ENCODE measurements around the gene ADAMTSL3. TPM values are rescaled to one million over a fixed set of nuclear protein-coding genes. Genes with fewer than 3 reads are reported as not detected.

The ADAMTSL3 gene
- total RNA-seq, 2 experiments from 2014 or later = not detected

- H3K27me3 Mint-ChIP-seq = peaks cover 10% of the 10 kb centered on the region
- no peak overlapping the region for H3K27ac Mint-ChIP-seq
- CTCF ChIA-PET = interaction anchor here (0.9 kb wide), 1 partner anchor 29 kb away, joined by 3 read pairs; no protein-coding TSS in a partner anchor
- H3K9me3 Mint-ChIP-seq = no peaks in the 10 kb centered on the region
- no peaks in the 10 kb centered on the region for H3K4me1 Mint-ChIP-seq
- H3K36me3 Mint-ChIP-seq (ENCODE audit: low read depth) = no peaks in the 10 kb centered on the region
- POLR2A ChIA-PET = no interaction called here
- H3K4me3 Mint-ChIP-seq = no peak overlapping the region
- no peak for DNase-seq
Observed at GRCh38 chr15:83904107-83905040, 250.5 kb downstream of the ADAMTSL3 start.

DNA sequence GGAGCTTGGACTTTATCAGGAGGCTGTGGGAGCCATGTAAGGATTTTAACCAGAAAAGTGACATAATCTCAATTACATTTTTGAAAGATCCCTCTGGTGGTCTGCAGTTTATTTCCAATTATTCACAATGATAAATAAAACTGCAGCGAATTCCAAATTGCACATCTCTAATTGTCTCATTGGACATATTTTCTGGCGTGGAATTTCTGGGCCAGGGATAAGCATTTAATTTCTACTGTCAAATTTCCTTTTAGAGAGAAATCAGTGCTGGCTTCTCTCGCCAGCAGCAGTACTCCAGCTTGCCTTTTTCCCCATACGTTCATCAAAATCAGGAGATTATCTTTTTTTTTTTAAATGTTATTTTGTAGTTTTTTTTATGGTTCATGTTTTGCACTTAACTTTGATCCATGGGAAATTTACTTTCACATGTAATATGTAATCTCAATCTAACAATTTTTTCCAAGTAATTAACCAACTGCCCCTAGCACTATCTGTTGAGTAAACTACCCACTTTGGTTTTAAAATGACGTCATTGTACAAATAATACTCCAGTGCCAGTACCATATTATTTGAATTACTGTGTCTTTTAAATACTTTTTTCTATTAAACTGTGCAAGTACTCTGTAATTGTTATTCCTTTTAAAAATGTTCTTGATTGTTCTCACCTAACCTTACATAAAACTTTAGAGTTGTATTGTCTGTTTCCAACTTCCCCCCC is 251.8 kb downstream of the ADAMTSL3 start:
- CTCF ChIA-PET = interaction anchor here (0.9 kb wide), 1 partner anchor 28 kb away, joined by 3 read pairs; no protein-coding TSS in a partner anchor
- Mint-ChIP-seq H3K27ac (no peak overlapping the region), H3K4me1 (no peaks in the 10 kb centered on the region), H3K36me3 (ENCODE audit: low read depth) (no peaks in the 10 kb centered on the region), H3K27me3 (peaks cover 11% of the 10 kb centered on the region), H3K4me3 (no peak overlapping the region), H3K9me3 (no peaks in the 10 kb centered on the region)
- POLR2A ChIA-PET = no interaction called here
- no peak for DNase-seq

GRCh38 chr15:83911345-83911744 is 257.4 kb downstream of the ADAMTSL3 start:
- DNase-seq = no peak
- no peaks in the 10 kb centered on the region for H3K9me3 Mint-ChIP-seq
- H3K4me1 Mint-ChIP-seq = no peaks in the 10 kb centered on the region
- H3K4me3 Mint-ChIP-seq = no peak overlapping the region
- peaks cover 8% of the 10 kb centered on the region for H3K27me3 Mint-ChIP-seq
- ChIA-PET POLR2A (interaction anchor here (0.7 kb wide), 1 partner anchor 19 kb away, joined by 4 read pairs; no protein-coding TSS in a partner anchor), CTCF (no interaction called here)
- no peak overlapping the region for H3K27ac Mint-ChIP-seq
- no peaks in the 10 kb centered on the region for H3K36me3 Mint-ChIP-seq (ENCODE audit: low read depth)

DNA sequence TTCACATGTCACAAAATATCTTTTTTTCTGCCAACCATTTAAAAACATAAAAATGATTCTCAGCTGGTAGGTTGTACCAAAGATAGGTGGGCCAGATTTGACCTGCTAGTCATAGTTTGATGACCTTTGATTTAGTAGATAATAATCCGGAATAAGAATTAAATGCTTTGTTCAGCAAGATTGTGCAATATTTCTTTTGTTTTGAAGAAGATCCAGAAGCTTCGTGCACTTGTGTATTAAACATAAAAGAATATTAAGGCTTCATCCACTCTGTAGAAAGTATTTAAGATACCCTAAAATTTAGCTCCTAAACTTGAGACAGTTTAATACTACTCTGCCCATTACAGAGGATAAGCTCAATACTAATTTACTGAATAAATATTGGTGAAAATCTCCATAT is 258.4 kb downstream of the ADAMTSL3 start:
- DNase-seq = no peak
- Mint-ChIP-seq H3K9me3 (no peaks in the 10 kb centered on the region), H3K4me3 (no peak overlapping the region), H3K27me3 (peaks cover 8% of the 10 kb centered on the region), H3K27ac (no peak overlapping the region), H3K4me1 (no peaks in the 10 kb centered on the region), H3K36me3 (ENCODE audit: low read depth) (no peaks in the 10 kb centered on the region)
- CTCF ChIA-PET = no interaction called here
- POLR2A ChIA-PET = no interaction called here

DNA sequence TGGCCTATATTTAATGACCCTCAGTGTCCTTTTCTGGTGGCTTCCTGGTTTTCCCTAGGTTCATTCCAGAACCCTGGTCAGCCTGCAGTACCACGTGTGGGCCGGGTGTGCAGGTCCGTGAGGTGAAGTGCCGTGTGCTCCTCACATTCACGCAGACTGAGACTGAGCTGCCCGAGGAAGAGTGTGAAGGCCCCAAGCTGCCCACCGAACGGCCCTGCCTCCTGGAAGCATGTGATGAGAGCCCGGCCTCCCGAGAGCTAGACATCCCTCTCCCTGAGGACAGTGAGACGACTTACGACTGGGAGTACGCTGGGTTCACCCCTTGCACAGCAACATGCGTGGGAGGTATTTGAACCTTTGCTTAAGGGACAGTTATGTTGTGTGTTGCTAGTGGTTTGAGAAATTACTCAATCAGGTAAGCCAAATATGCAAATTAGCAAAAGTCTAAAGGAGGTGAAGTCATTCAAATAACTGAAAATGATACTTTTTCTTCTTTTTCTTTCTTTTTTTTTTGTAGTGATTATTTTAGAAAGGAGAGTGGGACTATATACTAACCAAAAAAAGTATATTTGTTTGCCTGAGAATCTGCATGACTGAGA is 259.2 kb downstream of the ADAMTSL3 start:
- H3K36me3 Mint-ChIP-seq (ENCODE audit: low read depth) = no peaks in the 10 kb centered on the region
- CTCF ChIA-PET = interaction anchor here (0.7 kb wide), 1 partner anchor 290 kb away, joined by 3 read pairs; no protein-coding TSS in a partner anchor
- POLR2A ChIA-PET = no interaction called here
- H3K4me3 Mint-ChIP-seq = no peak overlapping the region
- H3K27me3 Mint-ChIP-seq = peaks cover 9% of the 10 kb centered on the region
- no peak for DNase-seq
- no peak overlapping the region for H3K27ac Mint-ChIP-seq
- H3K9me3 Mint-ChIP-seq = no peaks in the 10 kb centered on the region
- H3K4me1 Mint-ChIP-seq = no peaks in the 10 kb centered on the region

DNA sequence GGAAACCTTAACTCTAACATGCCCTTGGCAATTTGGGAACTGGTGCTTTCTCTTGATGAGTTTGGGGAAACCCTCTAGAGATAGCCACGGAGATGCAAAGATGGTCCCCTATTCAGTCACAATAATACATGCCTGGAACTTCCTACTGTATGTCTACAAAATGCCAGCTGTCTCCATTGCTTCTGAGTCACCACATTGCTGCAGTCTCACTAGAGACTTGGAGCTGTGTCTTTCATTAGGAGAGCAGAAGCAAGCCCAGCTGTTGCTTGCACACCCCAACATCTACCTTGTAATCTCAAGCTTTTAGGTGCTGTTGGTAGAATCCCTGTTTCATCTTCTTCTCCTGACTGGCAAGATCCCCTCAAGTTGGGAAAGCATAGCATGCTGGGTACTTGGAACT is 261.0 kb downstream of the ADAMTSL3 start:
- H3K4me1 Mint-ChIP-seq = peaks cover 12% of the 10 kb centered on the region
- H3K27ac Mint-ChIP-seq = no peak overlapping the region
- POLR2A ChIA-PET = no interaction called here
- no peaks in the 10 kb centered on the region for H3K36me3 Mint-ChIP-seq (ENCODE audit: low read depth)
- peaks cover 8% of the 10 kb centered on the region for H3K27me3 Mint-ChIP-seq
- H3K9me3 Mint-ChIP-seq = no peaks in the 10 kb centered on the region
- DNase-seq = no peak
- no peak overlapping the region for H3K4me3 Mint-ChIP-seq
- CTCF ChIA-PET = no interaction called here

- POLR2A ChIA-PET = no interaction called here
- no peak for DNase-seq
- Mint-ChIP-seq H3K36me3 (ENCODE audit: low read depth) (no peaks in the 10 kb centered on the region), H3K4me1 (peaks cover 12% of the 10 kb centered on the region), H3K9me3 (no peaks in the 10 kb centered on the region), H3K27me3 (peaks cover 7% of the 10 kb centered on the region), H3K4me3 (no peak overlapping the region), H3K27ac (no peak overlapping the region)
- CTCF ChIA-PET = no interaction called here
Observed at GRCh38 chr15:83917432-83917831, 263.5 kb downstream of the ADAMTSL3 start.

DNA sequence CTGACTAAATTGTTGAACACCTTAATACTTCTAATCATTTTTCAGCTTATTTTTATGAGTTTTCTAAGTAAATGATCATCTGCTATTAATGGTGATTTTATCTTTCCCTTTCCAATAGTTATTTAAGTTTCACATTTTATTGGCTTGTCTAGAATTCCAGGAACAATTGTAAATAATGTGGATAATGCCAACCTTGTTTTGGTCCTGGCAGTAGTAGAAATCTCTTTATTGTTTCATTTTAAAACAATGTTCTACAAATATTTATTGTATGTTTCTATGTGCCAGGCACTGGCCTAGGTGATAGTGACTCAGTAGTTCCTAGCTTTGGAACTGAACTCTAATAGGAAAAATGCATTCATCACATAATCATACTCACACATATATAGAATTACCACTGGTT is 264.1 kb downstream of the ADAMTSL3 start:
- ChIA-PET CTCF (interaction anchor here (1.9 kb wide), 1 partner anchor 10 kb away, joined by 7 read pairs; no protein-coding TSS in a partner anchor), POLR2A (no interaction called here)
- Mint-ChIP-seq H3K4me3 (no peak overlapping the region), H3K4me1 (peaks cover 12% of the 10 kb centered on the region), H3K27ac (no peak overlapping the region), H3K9me3 (no peaks in the 10 kb centered on the region), H3K27me3 (peaks cover 7% of the 10 kb centered on the region), H3K36me3 (ENCODE audit: low read depth) (no peaks in the 10 kb centered on the region)
- DNase-seq = no peak

DNA sequence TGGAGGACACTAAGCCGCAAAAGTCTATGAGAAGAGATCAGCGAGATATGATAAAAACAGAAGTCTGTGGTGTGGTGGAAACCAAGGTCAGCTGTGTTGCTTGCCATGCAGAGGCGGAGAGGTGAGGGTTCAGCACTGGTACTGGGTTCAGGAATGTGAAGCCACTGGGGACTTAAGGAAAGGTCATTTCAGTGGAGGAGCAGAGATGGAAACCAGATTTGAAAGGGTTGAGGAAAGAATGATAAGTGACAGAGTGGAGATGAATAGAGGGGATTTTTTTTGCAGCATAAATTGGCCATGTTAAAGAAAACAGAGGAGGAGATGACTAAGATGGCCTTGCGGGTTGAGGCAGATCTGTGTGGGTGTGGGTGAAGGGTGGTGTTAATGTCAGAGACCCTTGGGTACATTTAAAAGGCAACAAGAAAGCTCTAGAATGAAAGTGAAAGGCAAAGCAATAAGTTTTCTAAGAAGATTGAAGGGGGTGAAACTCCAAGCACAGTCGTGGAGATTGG is 265.5 kb downstream of the ADAMTSL3 start:
- peaks cover 8% of the 10 kb centered on the region for H3K27me3 Mint-ChIP-seq
- no peaks in the 10 kb centered on the region for H3K36me3 Mint-ChIP-seq (ENCODE audit: low read depth)
- H3K4me1 Mint-ChIP-seq = peaks cover 12% of the 10 kb centered on the region
- no peak overlapping the region for H3K4me3 Mint-ChIP-seq
- POLR2A ChIA-PET = no interaction called here
- DNase-seq = no peak
- no peak overlapping the region for H3K27ac Mint-ChIP-seq
- CTCF ChIA-PET = interaction anchor here (1.9 kb wide), 1 partner anchor 9 kb away, joined by 7 read pairs; no protein-coding TSS in a partner anchor
- H3K9me3 Mint-ChIP-seq = no peaks in the 10 kb centered on the region

DNA sequence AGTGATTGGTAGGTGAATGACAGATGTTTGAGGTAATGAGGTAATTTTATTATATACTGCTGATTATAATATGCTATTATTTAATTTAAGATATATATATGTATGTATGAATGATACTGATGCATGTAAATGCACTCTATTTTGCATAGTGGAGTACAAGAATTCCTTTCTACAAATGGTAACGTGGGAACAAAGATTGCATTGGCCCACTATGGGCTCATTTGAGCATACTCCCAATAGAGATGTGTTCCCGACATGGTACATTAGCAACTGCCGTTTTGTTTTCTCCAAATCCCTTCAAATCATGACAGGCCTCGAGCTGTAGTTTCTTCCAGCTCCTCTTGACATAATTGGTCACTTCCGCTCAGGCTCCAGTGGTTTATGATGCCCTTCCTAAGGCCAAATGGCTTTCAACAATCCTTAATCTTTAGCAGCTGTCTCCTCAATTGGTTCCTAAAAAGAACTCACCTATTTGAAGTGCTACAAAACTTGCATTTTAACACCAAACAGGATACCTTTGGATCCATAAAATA is 266.1 kb downstream of the ADAMTSL3 start:
- H3K4me3 Mint-ChIP-seq = no peak overlapping the region
- POLR2A ChIA-PET = no interaction called here

DNA sequence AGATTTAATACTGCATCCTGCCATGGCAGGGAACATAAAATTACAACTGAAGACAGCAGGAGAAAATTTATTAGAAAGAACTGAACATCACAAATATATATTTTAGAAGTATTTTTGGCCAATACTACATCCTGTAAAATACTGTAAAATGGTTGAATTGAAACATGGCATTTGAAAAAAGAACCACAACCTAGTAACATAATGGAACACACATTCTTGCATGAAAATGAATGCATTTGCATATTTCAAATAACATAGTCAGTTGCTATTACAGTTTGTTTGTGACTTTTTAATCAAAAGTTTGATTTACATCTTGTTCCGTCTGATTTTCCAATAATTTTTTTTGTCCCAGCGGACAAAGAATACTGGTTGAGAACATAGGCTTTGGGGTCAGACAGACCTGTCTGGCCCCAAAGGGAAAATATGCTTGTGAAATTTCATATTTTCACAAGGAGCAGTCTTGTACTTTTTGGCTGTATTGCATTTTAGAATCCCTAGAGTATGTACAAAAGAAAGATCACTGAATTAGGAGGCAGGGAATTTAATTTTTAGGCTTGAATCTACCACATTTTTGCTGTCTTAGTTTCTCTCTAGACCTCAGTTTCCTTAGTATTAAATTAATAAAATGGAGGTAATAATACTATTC is 268.8 kb downstream of the ADAMTSL3 start:
- POLR2A ChIA-PET = no interaction called here
- CTCF ChIA-PET = no interaction called here
- no peaks in the 10 kb centered on the region for H3K9me3 Mint-ChIP-seq

More for the DNA sequence above, 266.1 kb downstream of the ADAMTSL3 start:
- Mint-ChIP-seq H3K36me3 (ENCODE audit: low read depth) (no peaks in the 10 kb centered on the region), H3K27ac (no peak overlapping the region), H3K4me1 (peaks cover 12% of the 10 kb centered on the region), H3K27me3 (peaks cover 8% of the 10 kb centered on the region), H3K9me3 (no peaks in the 10 kb centered on the region)
- CTCF ChIA-PET = no interaction called here
- DNase-seq = no peak

DNA sequence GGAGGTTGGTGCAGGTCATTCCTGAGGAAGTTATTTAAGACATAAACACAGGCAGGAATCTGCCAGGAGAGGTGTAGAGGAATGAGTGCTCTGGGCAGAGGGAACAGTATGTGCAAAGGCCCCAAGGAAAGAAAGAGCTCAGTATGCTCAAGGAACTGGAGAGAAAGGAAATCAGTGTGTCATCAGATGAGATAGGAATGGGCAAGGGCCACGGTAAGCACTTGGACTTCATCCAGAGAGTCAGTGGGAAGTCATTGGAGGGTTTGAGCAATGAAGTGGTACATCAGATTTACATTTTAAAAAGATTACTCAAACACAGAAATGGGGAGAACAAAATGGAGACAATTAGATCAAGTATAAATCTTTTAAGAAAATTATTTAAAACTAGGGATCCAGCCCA is 272.2 kb downstream of the ADAMTSL3 start:
- Mint-ChIP-seq H3K4me3 (no peak overlapping the region), H3K27ac (no peak overlapping the region), H3K9me3 (no peaks in the 10 kb centered on the region), H3K36me3 (ENCODE audit: low read depth) (no peaks in the 10 kb centered on the region), H3K4me1 (peaks cover 16% of the 10 kb centered on the region), H3K27me3 (peaks cover 1% of the 10 kb centered on the region)
- POLR2A ChIA-PET = no interaction called here
- CTCF ChIA-PET = interaction anchor here (0.6 kb wide), 1 partner anchor 1676 kb away, joined by 3 read pairs; no protein-coding TSS in a partner anchor
- no peak for DNase-seq

More for the DNA sequence above, 268.8 kb downstream of the ADAMTSL3 start:
- H3K36me3 Mint-ChIP-seq (ENCODE audit: low read depth) = no peaks in the 10 kb centered on the region
- H3K4me3 Mint-ChIP-seq = no peak overlapping the region
- peaks cover 3% of the 10 kb centered on the region for H3K27me3 Mint-ChIP-seq
- DNase-seq = no peak
- H3K4me1 Mint-ChIP-seq = peaks cover 12% of the 10 kb centered on the region
- no peak overlapping the region for H3K27ac Mint-ChIP-seq
